GM12864 (cell line): ENCODE data around the gene ITGA3.

Source experiments
- DNase-seq: peaks from one replicate; pipeline ENCODE4 v3.0.0-alpha.2; 2011; ENCODE audit warnings: low read depth
- H3K4me3 ChIP-seq: 2 replicates; pipeline ENCODE4 v1.5.1; 2011; ENCODE audit warnings: mild to moderate bottlenecking, low read depth, low read length, control low read depth
- TF ChIP-seq, protein P1 (sequence below): IDR thresholded peaks from 2 replicates; pipeline ENCODE4 v1.5.1; 2011; ENCODE audit warnings: low read depth, mild to moderate bottlenecking, moderate library complexity, low read length, control low read depth, inconsistent platforms; ENCODE audit errors: missing control alignments

The ITGA3 gene

DNA sequence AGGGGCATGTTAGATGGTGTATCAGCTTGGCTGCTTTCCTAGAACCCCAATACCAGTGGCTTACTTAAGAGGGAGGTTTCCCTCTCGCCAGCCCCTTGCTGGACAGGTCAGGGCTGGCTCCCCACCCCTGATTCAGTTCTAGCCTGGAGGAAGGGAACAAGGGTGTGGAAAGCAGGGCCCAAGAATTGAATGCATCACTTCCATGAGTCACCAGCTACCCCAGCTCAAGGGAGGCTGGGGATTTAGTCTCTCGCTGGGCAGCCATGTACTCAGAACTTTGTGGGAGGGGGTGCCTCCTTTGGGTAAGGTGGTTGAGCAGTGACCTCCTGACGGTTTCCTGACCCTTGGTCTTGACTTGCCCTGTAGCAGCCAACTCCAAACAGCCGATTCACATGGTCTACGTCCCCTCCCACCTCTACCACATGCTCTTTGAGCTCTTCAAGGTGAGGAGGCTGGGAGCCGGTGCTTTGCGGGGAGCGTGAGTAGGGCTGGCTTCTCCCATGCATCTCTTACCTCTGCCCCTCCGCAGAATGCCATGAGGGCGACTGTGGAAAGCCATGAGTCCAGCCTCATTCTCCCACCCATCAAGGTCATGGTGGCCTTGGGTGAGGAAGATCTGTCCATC, 52.0 kb downstream of the ITGA3 start:
- DNase-seq = no peak
- TF ChIP-seq, protein P1, sequence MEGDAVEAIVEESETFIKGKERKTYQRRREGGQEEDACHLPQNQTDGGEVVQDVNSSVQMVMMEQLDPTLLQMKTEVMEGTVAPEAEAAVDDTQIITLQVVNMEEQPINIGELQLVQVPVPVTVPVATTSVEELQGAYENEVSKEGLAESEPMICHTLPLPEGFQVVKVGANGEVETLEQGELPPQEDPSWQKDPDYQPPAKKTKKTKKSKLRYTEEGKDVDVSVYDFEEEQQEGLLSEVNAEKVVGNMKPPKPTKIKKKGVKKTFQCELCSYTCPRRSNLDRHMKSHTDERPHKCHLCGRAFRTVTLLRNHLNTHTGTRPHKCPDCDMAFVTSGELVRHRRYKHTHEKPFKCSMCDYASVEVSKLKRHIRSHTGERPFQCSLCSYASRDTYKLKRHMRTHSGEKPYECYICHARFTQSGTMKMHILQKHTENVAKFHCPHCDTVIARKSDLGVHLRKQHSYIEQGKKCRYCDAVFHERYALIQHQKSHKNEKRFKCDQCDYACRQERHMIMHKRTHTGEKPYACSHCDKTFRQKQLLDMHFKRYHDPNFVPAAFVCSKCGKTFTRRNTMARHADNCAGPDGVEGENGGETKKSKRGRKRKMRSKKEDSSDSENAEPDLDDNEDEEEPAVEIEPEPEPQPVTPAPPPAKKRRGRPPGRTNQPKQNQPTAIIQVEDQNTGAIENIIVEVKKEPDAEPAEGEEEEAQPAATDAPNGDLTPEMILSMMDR = no peak
- no peak overlapping the region for H3K4me3 ChIP-seq

DNA sequence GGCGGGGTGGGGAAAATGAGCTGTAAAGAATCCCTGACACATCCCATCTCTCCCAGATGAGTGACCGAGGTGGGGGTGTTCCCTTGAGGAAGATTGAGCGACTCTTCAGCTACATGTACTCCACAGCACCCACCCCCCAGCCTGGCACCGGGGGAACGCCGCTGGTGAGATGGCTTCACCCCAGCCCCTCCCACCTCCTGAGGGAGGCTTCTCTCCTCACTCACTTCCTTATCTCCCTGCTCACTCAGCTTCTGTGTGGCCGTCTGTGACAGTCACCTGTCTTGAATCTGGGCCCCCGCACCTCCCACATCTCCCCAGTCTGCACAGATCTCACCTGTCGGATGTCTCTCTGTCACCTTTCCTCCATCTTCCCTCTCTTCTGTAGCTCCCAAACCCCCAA, 52.6 kb downstream of the ITGA3 start:
- no peak overlapping the region for H3K4me3 ChIP-seq
- TF ChIP-seq, protein P1 = no peak
- DNase-seq = no peak

DNA sequence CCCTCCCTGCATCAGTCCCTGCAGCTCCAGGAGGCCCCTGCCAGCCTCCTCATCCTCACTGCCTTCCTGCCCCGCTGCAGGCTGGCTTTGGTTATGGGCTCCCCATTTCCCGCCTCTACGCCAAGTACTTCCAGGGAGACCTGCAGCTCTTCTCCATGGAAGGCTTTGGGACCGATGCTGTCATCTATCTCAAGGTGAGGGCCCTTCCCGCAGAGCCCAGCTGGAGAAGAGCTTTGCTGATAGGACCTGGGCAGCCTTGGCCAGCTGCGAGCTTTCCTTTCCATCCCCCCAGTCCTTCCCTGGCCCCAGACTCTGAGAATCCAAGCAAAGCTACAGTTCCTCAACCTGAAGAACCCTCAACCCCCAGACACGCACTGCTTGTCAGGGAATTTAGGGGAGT, 53.3 kb downstream of the ITGA3 start:
- DNase-seq = no peak
- no peak overlapping the region for H3K4me3 ChIP-seq
- TF ChIP-seq, protein P1 = no peak

DNA sequence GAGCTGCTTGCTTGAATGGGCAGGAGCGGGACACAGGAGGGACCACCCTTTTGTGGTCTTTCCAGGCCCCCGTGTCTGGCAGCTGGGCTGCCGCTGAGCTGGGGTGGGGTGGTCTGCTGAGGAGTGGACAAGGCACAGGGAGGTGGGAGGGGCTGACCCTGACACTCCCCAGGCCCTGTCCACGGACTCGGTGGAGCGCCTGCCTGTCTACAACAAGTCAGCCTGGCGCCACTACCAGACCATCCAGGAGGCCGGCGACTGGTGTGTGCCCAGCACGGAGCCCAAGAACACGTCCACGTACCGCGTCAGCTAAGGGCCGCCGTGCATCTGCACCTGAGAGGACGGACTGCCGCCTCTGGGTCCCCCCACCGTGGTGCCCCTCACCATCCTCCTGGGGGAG, 53.9 kb downstream of the ITGA3 start:
- no peak overlapping the region for H3K4me3 ChIP-seq
- TF ChIP-seq, protein P1 = no peak
- DNase-seq = no peak

DNA sequence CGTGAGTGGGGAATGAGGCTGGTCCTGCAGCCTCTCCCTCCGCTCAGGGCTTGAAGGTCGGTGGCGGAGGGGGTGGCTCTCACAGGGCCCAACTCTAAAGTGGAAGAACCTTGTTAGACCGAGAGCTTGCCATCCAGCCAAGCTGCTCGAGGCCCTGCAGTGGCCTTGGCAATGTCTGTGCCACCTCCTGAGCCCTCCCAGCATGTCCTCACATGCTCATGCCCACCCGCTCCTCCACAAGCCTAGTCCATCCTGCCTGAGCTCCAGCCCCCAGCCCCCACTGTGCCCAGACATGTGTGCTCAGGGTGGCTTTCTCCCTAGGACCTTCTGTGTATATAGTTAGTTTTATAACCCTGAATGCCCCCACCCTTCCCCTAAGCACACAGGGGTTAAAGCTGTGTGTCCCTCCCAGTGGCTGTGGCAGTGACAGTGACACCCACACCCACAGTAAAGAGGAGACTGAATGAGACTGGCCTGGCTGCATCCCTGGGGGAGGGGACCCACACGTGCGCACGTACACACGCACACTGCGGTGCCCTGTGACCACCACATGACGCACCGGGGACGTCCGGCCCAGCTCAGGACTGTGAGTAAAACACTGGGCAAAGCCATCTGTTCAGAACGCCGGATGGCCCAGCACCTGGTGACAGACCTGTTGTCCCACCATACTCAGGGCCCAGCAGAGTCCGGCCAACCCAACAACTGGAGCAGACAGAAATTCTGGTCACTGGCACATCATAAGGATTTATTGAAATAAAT, 54.9 kb downstream of the ITGA3 start:
- H3K4me3 ChIP-seq = no peak overlapping the region
- TF ChIP-seq, protein P1 = no peak
- DNase-seq = no peak

DNA sequence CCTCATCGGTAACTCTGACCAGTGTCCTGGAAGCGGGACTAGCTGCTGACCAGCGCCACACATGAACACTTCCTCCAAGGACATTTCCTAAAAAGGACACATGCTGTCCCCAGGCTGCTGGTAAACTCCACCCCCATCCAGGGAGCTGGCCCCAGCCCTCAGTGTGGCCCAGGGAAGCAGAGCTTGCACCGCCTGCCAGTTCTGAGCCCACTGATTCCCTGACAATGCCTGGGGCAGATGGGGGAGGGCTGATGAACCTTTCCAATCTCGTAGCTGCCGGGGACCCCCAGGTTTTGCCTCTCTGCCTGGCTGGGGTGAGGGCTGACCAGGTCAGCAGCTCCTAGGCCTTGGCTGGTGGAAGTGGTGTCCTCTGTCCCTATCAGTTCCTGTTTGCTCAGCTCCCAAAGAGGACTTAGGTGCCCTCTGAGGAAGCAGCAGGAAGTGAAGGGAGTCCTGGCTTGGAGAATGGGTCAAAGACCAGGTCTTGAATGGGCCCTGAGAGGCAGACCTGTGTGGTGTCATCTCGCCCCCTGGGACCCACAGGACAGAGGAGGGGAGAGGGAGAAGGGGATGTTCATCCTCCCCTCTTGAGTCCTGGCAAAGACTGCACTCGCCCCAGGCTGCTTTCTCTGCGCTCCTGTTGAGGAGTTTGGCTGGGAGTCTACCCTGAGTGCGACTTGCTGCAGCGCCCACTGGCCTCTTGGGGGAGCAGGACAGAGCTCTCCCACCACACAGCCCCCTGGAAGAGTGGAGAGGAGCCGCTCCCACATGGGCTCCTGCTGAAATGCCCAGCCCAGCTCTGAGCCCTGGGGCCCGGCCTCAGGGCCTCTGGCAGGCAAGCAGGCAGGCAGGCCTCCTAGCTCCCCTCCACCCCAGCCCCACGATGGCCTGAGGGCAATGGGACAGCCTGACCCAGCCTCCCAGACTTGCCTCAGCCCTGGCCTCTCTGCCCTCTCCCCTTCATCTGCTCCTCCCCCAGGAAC, 56.1 kb downstream of the ITGA3 start:
- H3K4me3 ChIP-seq = no peak overlapping the region
- no peak for DNase-seq
- TF ChIP-seq, protein P1 = no peak
